GM19328 (cell line): Measurements from ENCODE around the gene EXOC3.
"Not testable (repeated sequence)": the region's sequence is repeated elsewhere in the genome, so short reads cannot be mapped to it uniquely, and the experiment has no call there.

Experiments used
- ATAC-seq: cut with Tn5 transposase; IDR thresholded peaks from one replicate; pipeline ENCODE4 v1.9.1; 2021; ENCODE audit warnings: mild to moderate bottlenecking, moderate library complexity; ENCODE audit not compliant: unreplicated experiment

The EXOC3 gene

DNA sequence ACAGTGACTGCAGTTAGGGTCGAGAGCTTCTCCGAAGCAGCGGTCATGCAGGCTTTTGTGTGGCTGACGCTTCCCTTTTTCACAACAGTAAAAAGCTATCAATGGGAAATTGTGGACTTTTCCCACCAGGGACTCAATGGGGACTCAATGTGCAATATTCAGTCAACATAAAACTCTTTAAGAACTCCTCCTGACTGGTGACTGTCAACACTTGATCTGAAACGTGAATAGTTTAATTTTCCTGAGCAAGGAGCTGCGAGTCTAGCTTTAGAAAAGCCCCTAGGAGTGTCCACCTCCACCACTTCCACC is 28.7 kb downstream of the EXOC3 start:
- no peak for ATAC-seq

DNA sequence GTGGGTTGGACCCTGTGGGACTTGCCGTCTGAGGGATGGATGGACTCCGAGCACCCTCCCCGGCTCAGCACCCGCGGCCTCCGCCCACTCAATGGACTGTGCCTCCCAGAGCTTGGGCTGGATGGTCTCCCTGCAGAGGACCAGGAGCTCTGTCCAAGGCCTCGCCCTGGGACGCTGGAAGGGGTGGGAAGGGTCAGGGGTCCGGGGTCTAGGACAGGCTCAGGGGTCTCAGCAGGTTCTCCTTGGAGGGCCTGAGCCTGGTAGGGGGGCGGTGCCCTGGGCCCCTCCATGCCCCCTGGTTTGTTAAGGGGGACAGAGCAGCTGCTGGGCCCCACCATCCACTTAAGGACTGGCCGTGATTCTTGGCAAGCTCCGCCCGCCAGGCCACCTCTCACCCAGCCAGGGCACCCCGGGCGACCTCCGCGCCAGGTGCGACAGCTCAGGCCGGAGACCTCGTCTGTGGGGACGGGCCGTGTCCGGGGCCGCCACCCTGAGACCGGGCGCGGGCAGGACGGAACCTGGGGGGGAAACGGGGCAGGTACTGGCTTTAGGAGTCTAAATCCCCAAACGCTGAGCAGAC is 29.2 kb downstream of the EXOC3 start:
- peak; percentile 4 for ATAC-seq

DNA sequence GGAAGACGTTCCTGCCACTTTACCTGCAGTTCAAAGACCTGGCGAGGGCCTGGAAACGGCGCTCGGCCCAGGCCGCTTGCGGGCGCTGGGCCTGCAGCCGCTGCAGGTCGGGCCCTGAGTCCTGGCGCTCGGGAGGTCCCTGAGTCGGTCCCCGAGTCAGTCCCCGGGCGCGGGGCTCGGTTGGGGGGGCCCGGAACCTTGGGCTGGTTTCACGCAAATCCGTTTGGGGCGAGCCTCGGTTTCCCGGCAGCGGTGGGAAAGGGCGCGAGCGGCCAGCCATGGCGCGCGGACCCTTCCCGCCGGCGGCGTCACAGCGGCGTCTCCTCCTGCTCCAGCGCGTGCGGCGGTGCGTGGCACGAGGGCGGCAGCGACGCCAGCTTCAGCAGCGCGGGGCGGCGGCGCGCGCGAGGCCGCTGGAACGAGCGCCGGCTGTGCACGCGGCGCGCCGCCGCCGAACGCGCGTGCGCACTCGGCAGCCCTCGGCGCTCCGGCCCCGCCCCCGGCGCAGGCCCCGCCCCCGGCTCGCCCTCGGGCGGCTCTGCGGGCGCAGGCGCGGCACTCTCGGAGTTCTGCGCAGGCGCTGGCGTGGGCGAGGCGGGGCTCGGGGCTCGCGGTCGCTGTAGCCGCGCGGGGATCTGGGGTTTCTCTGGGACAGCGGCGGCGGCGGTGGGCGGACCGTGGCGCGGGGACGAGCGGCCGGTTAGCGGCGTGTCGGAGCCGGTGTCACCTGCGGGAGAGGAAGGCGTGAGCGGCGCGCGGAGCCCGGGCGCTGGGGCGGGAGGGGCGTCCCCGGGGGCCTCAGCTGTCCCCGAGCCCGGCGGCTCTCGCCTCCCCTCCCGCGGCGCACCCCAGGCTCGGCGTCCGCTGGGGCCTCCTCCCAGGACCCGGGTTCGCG is 29.9 kb downstream of the EXOC3 start:
- peak; percentile 72 for ATAC-seq

GRCh38 chr5:473551-474192 is 30.7 kb downstream of the EXOC3 start:
- peak; percentile 7 for ATAC-seq

DNA sequence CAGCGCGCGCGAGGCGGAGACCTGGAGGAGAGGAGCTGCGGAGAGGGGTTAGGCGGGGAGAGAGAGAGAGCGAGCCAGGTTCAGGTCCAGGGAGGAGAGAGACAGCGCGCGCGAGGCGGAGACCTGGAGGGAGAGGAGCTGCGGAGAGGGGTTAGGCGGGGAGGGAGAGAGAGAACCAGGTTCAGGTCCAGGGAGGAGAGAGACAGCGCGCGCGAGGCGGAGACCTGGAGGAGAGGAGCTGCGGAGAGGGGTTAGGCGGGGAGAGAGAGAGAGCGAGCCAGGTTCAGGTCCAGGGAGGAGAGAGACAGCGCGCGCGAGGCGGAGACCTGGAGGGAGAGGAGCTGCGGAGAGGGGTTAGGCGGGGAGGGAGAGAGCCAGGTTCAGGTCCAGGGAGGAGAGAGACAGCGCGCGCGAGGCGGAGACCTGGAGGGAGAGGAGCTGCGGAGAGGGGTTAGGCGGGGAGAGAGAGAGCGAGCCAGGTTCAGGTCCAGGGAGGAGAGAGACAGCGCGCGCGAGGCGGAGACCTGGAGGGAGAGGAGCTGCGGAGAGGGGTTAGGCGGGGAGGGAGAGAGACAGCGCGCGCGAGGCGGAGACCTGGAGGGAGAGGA is 31.4 kb downstream of the EXOC3 start:
- not testable (repeated sequence) for ATAC-seq

DNA sequence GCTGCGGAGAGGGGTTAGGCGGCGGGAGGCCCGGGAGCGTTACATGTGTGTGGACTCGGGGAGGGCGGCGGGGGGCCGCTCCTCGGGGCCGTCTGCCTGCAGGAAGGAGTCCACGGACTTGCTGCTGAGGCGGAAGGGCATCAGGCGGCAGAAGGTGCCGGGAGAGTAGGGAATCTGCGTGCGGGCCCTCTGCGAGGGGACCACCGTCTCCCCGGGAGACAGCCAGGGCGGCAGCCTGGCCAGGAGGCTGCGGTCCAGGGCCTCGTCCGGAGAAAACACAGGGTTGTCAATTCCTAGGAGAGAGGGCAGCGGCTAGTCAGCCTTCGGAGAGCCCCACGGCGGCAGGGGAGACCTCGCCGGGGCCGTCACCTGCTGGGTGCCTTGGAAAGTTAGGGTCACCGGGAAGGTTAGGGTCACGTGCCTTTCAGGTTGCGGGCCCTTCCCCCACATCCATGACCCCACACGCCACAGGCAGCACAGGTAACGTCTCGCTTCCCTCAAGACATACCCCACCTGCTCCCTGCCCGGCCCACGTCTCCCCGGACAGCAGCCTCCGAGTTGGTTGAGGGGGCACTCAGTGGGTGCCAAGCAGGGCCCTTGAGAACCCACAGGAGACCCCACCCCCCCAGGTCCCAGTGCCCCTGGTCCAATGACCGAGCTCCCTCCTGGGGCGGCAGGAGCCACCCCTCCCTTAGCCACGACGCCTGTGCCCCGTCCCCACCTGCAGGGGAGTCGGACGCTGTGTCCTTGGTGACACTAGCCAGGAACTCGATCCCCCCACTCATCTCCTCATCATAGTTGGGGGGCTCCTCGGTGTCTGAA is 32.1 kb downstream of the EXOC3 start:
- no peak for ATAC-seq

- no peak for ATAC-seq
Measured at GRCh38 chr5:475704-476101, 32.7 kb downstream of the EXOC3 start.

- ATAC-seq: no peak
Measured at GRCh38 chr5:476102-476813, 33.3 kb downstream of the EXOC3 start.

- no peak for ATAC-seq
Measured at GRCh38 chr5:476814-477175, 33.8 kb downstream of the EXOC3 start.

DNA sequence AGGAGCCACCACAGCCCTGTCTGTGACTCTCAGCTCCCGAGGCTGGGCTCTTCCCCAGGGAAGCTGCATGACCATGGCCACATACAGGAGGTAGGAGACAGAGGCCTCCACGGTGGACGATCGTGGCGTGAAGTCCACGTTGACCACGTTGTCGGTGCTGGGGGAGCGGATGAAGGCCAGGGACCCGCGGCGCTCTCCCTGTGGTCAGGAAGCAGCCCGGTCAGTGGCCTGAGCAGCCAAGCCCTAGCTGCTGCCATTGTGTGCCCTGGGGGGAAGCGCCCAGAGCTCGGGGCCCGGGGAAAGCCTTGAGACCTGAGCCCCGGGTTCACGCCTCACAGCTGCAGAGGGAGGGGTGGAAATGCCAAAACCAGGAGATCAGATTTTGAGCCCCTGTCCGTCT is 34.3 kb downstream of the EXOC3 start:
- ATAC-seq: no peak

DNA sequence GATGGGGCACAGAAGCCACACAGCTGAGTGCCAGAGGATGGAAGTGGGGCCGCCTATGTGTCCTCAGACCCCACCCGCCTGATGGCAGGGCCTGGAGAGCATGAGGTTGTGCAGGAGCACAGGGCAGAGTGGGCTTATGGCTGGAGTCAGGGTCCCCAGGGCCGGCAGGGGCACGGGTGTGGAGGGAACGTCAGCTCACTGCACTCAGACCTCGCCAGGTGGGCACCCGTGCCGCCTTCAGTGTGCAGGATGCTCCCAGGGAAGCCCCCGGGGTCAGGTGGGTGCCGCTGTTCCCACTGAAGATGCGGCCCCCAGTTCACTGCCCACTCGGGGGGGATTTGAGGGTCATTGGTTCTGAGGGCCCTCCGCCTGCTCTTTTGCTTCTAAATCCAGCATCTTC is 34.9 kb downstream of the EXOC3 start:
- ATAC-seq: no peak

DNA sequence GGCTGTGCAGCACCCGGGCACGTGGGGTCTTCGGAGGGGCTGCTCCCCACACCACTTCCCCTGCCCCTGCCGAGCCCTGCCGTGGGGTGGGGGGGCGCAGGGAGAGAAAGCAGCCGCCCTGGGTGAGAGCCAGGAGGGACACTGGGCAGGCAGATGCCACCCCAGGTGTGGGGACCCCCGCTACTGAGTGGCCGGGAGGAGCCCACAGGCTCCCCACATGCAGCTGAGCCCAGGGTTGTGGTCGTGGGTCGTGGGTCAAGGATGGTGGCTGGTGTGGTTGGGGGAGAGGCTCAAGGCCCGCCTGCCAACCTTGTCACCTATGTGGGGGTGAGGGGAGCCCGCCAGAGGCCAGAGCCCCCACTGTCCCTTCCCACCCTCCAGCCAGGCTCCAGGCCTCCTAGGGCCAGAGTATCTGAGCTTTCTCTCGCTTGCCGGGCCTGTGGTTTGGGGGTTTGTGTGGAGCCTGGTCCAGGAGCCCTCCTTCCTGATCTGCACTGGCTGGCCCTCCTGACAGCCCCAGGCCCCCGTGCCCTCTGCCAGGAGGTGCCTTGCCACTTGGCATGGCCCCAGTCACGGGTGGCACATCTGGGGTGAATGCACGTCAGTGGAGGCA is 35.5 kb downstream of the EXOC3 start:
- no peak for ATAC-seq

- no peak for ATAC-seq
Measured at GRCh38 chr5:478982-479535, 36.1 kb downstream of the EXOC3 start.

DNA sequence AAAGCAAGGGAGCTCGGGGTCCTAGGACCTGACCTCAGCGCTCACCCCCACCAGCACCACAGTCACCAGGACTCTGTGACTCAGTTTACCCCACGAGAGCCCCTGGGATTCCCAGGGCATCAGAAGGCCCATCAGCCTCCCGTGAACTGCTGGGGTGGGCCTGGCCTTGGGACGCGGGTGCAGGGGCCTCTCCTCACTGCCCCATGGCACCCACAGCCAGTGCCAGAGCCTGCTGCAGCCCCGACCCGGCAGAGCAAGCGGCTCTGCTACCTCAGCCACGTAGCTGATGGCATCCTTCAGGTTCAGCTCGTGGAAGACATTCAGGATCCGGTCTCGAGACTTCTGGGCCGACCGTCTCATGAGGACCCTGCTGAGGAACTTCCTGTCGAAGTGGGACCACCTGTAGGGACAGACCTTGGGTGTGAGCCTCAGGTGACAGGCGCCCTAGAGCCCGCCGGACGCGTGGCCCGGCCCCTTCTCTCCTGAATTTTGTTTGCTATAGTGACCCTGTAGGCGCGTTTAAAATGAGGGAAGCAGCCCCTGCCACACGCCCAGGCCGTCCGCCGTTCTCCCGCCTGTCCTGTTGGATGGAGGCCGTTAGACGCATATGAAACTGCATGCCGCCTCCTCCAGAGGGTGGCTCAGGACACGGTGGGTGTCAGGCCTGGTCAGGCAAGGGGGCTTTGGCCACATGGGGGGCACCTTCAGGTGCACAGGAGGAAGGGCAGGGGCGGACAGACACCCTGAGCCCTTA is 36.8 kb downstream of the EXOC3 start:
- no peak for ATAC-seq

DNA sequence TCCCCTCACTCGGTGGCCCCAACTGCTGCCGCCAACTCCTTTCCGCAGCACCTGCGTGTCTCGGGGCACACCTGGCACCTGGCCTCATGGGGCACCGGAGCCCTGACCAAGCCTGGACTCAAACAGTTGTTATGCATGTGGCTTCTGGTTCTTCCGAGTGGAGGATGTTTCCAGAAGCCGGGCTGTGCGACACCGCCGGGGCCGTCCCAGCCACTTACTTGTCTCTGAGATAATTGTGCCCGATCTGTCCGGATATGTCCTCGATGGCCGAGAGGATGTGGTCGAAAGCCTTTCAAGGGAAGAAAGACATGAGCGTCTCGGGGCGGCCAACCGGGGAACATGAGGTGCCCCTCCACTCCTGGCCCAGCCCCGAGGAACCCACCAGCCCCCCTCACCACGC is 38.4 kb downstream of the EXOC3 start:
- ATAC-seq: no peak

- no peak for ATAC-seq
Measured at GRCh38 chr5:482021-482420, 39.0 kb downstream of the EXOC3 start.

DNA sequence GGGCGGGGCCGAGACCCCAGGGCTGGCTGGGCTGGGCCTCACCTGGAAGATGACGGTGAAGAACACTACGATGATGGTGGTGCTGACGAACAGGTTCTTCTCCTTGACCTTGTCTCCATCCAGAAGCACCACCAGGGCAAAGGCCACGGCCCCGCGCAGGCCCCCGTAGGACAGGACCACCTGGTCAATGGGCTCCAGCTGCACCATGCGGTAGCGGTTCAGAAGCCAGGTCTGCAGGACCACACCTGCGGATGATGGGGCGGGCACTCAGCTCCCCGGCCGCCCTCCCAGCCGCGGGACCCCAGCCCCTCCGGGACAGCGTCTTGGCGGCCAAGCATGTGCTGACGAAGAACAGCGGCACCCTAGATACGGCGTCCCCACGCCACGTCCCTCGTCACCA is 39.5 kb downstream of the EXOC3 start:
- no peak for ATAC-seq

- no peak for ATAC-seq
Measured at GRCh38 chr5:483011-483410, 40.0 kb downstream of the EXOC3 start.
